Astrocyte of the cerebellum (primary cell): Measurements from ENCODE around the gene ZNF558.

Experiments used
- DNase-seq: peaks from one replicate; pipeline ENCODE4 v3.0.0-alpha.2; 2011; ENCODE audit warnings: low read depth
- H3K4me3 ChIP-seq: 2 replicates; pipeline ENCODE4 v1.5.1; 2011; ENCODE audit warnings: mild to moderate bottlenecking, low read depth, low read length, moderate library complexity
- CTCF ChIP-seq: IDR thresholded peaks from 2 replicates; pipeline ENCODE4 v1.5.1; 2012; ENCODE audit warnings: low read length, low read depth, moderate library complexity, mild to moderate bottlenecking; ENCODE audit errors: missing control alignments
- in situ Hi-C: cut with HindIII; loops from 2 replicates; pipeline ENCODE4 v1.10.0; 2017; ENCODE audit warnings: low sequenced_read_pairs

Gene ZNF558

GRCh38 chr19:8832132-8833021 is at the start of gene ZNF558, which contains the start of gene MBD3L1:
ZNF558 (minus strand) TSS chr19:8832304; CDS start chr19:8822659, 9,645 bp downstream.
MBD3L1 (plus strand) TSS chr19:8832377; CDS start chr19:8842679, 10,302 bp downstream.
- no peak for TF ChIP-seq CTCF
- in situ Hi-C loops, result no loop called here

GRCh38 chr19:8881512-8881911 is 49.4 kb upstream of the ZNF558 start:
- H3K4me3 ChIP-seq, result no peak overlapping the region
- in situ Hi-C loops, result no loop called here
- DNase-seq, result no peak
- TF ChIP-seq CTCF, result no peak

More at GRCh38 chr19:8832132-8833021, at the start of gene ZNF558, which contains the start of gene MBD3L1:
- peak; percentile 90 for DNase-seq
- H3K4me3 ChIP-seq, result peak within 1 kb of the TSS; percentile 79

- no peak overlapping the region for H3K4me3 ChIP-seq
- no peak for DNase-seq
- TF ChIP-seq CTCF, result no peak
- in situ Hi-C loops, result no loop called here
These were observed 48.9 kb upstream of the ZNF558 start for GRCh38 chr19:8880868-8881488.

- no peak overlapping the region for H3K4me3 ChIP-seq
- TF ChIP-seq CTCF, result no peak
- in situ Hi-C loops, result no loop called here
- no peak for DNase-seq
These were observed 46.0 kb upstream of the ZNF558 start for GRCh38 chr19:8877854-8878705.

GRCh38 chr19:8866344-8866743 is 34.2 kb upstream of the ZNF558 start:
- no peak for DNase-seq
- no peak for TF ChIP-seq CTCF
- H3K4me3 ChIP-seq, result no peak overlapping the region
- in situ Hi-C loops, result loop anchor here (25.0 kb wide), 2 partner anchors 179 to 246 kb away; partner anchors contain the start of genes ACTL9, OR7G1 and OR7G2

- in situ Hi-C loops, result loop anchor here (25.0 kb wide), 2 partner anchors 171 to 254 kb away; partner anchors contain the start of genes ACTL9, OR7G1 and OR7G2
- no peak for DNase-seq
- no peak overlapping the region for H3K4me3 ChIP-seq
- no peak for TF ChIP-seq CTCF
These were observed 26.2 kb upstream of the ZNF558 start for GRCh38 chr19:8858260-8858659.
